ENCODE results near the gene WWC2. TPM values are rescaled to one million over a fixed set of nuclear protein-coding genes. Genes with fewer than 3 reads are reported as not detected.
A peak's percentile ranks its signal among the peaks of the same experiment; 100 is the strongest.

The WWC2 gene
- polyA plus RNA-seq, 1 donor, result 67.5 TPM

GRCh38 chr4:183329954-183330742 is 231.1 kb downstream of the WWC2 start:
- no peak for DNase-seq

GRCh38 chr4:183330841-183331240 is 231.8 kb downstream of the WWC2 start:
- DNase-seq, result no peak

- peak; percentile 58 for DNase-seq
Observed at GRCh38 chr4:183332447-183332846, 233.4 kb downstream of the WWC2 start.

DNA sequence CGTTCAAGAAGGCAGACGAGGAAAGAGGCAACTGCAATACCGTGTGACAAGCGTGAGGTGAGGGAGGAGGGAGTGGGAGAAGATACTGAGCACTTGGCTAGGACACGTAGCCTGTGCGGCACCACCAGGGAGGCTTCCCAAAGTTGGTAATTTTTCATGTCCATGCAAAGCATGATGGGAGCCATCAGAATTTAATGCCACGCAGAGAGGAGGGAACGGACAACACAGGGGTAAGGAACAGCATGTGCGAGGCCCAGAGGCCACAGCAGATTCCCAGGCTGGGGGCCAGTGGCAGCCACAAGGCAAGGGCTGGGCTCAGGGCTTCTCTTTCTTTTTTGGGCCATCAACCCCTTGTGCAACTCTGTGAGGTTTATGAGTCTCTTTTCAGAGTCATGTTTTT is 234.1 kb downstream of the WWC2 start:
- no peak for DNase-seq

DNA sequence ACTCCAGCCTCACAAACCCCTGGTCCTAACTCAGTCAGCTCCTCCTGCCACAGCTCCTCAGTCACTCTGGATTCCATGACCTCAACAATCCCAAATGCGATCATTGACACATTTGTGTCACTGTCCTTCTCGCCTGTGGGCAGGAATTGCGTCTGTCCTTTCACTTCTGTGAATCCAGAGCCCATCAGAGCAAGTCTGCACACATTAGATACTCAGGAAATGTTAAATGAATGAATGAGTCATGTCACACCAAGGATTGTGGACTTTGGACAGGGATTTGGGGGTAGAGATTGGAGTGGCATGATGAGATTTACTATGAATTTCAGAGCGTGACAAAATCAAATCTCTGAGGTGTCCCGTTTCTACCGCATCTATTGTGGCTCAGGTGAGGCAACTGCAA is 234.9 kb downstream of the WWC2 start:
- no peak for DNase-seq

- no peak for DNase-seq
Observed at GRCh38 chr4:183335369-183335940, 236.4 kb downstream of the WWC2 start.

DNA sequence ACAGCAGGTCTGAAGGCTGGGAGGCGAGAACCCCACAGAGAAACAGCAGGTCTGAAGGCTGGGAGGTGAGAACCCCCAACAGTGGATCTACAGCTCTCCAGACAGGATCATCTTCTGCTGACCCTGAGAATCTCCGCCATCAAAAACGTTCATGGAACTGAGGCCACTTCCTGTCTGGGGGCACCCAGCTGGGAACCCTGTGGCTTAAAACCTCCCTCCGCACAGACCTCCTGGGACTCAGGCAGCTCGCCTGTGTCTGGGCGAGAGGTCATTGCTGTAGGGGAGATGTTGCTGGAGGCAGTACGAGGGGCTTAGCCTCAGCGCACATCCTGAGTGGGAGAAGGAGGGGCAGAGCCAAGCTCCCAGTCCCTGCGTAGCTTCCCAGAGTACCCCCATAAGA is 238.3 kb downstream of the WWC2 start:
- DNase-seq, result no peak

DNA sequence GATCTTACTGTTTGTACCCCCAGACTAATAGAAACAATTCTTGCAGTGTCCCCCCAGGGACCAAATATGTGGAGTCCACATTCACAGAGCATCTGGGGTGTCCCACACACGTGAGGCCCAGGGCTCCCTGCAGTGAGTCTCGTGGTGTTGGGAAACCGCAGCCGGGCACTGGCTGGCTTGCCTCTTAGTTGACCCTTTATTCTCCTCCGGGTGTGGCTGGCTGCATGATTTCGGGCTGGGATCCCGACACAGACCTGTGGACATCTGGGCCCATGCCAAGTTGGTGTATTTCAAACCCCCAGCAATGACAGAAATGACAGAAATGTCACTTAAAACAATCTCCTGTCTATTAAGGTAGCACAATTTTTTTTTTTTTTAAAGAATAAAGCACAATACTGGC is 238.8 kb downstream of the WWC2 start:
- DNase-seq, result no peak

DNA sequence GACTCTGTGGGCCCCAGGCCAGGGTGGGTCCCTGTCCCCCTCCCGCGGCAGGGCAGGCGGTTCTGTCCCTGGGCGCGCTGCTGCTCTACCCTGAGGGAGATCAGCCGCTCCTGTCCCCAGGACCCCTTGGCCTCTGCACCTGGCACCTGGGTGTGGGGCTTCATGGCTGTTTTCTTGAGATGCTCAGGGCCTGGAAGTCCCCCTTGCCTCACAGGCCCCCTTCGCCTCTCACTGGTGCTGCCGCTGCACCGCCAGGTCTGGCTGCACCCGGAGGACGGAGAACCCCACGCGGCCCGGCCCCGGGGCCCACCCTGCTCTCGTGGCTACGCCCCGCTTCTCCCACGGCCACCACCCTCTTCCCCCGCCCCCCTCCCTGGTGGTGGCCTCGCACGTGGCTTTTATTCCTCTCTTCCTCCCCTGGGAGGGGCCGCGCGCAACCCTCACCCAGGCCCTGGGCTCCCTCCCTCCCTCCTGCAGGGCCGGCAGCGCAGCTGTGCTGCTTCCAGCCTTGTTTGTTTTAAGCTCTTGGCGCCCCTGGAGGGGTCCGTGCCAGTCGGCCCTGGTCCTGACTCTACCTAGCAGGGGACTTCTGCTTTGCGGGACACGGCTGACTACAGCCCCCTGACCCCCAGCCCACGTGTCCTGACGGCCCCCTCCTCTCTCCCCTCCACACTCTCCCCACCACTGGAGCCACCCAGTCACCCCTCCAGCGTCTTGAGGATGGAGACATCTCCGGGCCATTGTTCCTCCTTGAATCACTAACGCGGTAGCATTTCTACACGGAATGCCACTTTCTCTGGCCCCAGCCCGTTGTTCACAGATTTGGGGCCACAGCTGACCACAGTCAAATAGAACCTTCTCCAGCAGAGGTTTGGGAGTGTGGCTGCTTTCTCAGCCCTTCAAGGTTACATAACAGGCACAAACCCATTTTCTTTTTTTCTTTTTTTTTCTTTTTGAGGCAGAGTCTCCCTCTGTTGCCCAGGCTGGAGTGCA is 243.8 kb downstream of the WWC2 start:
- DNase-seq, result no peak

- no peak for DNase-seq
Observed at GRCh38 chr4:183343730-183344129, 244.7 kb downstream of the WWC2 start.

DNA sequence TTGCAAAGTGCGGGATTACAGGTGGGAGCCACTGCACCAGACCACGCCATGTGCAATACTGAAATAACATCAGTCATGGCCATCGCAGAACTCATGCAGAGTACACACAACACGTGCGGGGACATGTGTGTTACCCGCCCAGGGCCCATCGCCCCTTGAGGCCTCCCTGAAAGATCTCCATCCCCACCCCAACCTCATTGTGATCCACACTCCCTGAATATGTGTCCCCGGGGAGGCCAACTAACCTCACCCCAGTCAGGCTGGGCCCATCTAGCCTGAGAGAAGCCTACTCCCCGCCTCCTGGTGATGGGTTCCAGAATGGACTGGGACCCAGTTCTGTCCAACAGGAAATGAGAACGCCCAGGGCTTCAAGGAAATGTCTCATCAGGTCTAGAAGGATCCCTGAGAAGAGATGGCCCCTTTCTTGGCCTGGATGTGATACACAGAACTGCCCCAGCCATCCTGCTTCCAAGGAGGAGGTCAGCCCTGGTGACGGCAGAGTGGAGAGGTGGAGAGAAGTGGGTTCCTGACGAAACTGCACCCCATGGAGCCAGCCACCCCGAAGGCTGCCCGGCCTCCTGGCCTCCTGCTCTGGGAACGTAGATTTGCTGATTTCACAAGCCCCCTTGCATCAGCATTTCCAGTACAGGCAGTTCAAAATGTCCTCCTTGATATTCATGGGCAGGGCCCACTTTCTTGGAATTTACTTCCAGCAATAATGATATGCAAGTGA is 245.6 kb downstream of the WWC2 start:
- DNase-seq, result no peak

GRCh38 chr4:183345261-183345660 is 246.2 kb downstream of the WWC2 start:
- no peak for DNase-seq

DNA sequence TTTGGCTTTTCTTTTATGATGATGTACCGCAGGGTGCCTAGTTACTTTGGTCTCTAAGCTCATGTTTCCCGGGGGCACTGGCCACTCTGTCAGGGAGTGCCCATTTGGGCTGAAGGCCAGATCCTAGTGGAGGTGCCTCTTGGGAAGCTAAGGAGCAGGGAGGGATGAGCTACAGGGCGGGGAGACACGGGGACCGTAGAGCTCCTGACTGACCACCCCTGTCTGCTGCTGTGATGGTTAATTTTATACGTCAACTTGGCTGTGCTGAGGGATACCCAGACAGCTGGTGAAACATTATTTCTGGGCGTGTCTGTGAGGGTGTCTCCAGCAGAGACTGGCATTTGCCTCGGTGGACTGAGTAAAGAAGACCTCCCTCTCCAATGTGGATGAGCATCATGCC is 248.1 kb downstream of the WWC2 start:
- no peak for DNase-seq

DNA sequence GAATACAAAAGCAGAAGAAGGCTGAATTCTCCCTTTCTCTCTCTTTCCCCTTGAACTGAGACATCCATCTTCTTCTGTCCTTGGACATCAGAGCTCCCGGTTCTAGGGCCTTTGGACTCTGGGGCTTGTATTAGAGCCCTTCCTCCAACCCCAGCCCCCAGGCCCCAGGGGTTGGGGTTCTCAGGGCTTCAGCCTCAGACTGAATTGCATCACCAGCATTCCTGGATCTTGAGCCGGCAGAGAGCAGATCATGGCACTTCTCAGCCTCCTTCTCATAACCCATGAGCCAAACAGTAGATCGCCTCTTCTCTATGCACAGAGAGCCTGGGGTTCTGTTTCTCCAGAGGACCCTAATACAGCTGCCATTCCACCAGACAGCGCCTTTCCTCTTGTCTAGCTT is 248.5 kb downstream of the WWC2 start:
- DNase-seq, result no peak

DNA sequence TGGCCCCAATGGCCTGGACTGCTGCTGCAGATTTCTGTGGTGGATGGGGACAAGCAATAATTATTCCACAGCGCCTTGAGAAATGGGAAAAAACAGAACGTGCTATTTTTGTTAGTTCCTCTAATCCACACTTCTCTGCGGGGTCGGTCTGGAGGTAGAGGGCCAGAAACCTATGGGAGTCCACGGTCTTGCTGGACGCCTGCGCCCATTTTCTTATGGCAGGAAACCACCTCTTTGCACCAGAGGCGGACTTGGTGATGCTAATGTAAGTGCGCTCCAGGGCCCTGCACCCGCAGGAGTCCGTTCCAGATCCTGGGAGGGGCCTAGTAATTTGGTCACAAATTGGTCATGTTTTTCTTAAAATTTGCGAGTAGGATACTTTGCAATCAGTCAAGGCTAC is 249.1 kb downstream of the WWC2 start:
- DNase-seq, result no peak

DNA sequence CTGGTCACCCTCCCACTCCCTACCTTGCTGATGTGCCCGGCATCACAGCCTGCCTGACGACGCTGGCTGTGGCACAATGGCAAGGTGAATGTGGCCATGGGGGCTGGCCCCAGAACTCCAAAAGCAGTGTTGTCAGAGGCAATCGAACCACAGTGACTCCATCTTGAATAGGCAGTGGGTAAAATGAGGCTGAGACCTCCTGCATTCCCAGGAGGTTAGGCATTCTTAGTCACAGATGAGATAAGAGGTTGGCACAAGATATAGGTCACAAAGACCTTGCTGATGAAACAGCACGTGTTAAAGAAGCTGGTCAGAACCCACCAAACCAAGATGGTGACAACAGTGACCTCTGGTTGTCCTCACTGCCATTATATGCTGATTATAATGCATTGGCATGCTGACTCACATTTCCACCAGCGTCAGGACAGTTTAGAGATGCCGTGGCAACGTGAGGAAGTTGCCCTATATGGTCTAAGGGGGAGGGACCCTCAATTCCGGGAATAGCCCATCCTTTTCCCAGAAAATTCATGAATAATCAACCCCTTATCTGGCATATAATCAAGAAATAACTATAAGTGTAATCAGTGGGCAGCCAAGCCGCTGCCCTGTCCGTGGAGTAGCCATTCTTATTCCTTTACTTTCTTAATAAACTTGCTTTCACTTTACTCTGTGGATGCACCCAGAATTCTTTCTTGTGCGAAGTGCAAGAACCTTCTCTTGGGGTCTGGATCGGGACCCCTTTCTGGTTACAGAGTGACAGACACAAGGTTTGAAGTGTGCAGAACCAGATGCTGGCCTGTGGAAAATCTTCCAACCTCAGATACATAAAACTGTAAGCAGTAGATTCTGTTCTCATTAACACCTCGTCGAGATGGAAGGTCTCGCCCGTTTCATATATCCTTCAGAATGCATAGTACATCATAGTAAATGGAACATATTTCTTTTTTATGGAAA is 249.9 kb downstream of the WWC2 start:
- no peak for DNase-seq

DNA sequence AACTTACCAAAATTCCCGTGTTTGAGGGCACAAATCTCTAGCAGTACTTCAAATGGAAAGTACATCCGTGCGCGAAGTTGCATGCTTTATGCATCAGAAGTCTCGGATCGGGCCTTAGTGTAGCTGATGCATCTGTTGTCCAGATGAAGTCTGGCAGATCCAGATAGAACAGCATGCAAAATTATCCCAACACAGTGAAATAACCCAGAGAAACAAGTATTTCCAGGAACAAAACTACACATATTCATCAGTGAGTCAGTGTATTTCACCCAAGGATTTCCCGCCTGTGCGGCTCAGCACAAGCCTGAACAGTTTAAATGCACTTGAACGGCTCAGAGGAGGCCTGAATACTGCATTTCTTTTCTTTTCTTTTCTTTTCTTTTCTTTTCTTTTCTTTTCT is 250.6 kb downstream of the WWC2 start:
- no peak for DNase-seq

DNA sequence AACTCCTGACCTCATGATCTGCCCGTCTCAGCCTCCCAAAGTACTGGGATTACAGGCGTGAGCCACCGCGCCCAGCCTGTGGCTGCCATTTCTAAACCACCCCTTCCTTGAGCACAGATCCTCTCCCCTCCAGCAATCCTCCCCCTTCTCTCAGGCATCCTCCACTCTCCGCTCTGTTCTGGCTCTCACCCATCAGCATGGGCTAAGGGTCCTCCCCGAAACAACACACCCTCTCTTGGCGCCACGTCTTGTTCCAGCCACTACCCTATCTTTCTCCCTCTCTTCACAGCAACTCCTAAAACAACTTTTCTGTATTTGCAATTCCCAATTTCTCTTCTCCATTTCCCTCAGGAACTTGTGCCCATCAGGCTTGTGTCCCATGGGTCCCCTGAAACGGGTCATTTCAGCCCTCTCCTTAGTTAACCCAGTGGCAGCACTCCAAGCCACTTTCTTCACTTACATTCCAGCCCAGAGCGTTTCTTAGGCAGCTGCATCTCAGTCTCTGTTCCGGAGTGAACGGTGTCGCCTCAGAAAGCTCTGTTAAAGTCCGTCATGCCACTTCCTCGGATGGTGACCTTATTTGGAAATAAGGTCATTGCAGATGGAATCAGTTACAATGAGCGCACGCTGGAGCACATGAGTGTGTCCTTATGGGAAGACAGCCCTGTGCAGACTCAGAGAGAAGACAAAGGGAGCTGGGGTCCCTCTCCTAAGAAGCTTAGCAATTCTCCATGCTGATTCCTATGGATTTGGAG is 251.4 kb downstream of the WWC2 start:
- DNase-seq, result no peak

GRCh38 chr4:183352546-183352945 is 253.5 kb downstream of the WWC2 start:
- DNase-seq, result no peak

- no peak for DNase-seq
Observed at GRCh38 chr4:183353557-183353956, 254.5 kb downstream of the WWC2 start.
